Colonic mucosa (tissue), 4 donors: ENCODE results near the gene KLHDC10. TPM values are rescaled to one million over a fixed set of nuclear protein-coding genes. Genes with fewer than 3 reads are reported as not detected.
"Not testable (repeated sequence)": the region's sequence is repeated elsewhere in the genome, so short reads cannot be mapped to it uniquely, and the experiment has no call there.

Experiments
- DNase-seq: peaks from one replicate; pipeline ENCODE4 v3.0.0-alpha.2; 2020
- H3K27ac ChIP-seq: fragments of 200-600 bp; one replicate; pipeline ENCODE4 v1.8.0; 2021
- H3K27me3 ChIP-seq: fragments of 200-600 bp; one replicate; pipeline ENCODE4 v1.8.0; 2021
- H3K36me3 ChIP-seq: fragments of 200-600 bp; one replicate; pipeline ENCODE4 v1.8.0; 2021
- H3K4me1 ChIP-seq: fragments of 200-600 bp; one replicate; pipeline ENCODE4 v1.8.0; 2021; ENCODE audit warnings: mild to moderate bottlenecking
- H3K4me3 ChIP-seq: fragments of 200-600 bp; one replicate; pipeline ENCODE4 v1.8.0; 2021
- H3K9ac ChIP-seq, 2 donors: one replicate each; pipeline ENCODE4 v1.7.0; 2013; ENCODE audit warnings: control low read depth in 2 of 2, low read depth in 2 of 2, low read length in 2 of 2
- H3K9me3 ChIP-seq: fragments of 200-600 bp; one replicate; pipeline ENCODE4 v1.8.0; 2021
- CTCF ChIP-seq: fragments of 200-600 bp; IDR thresholded peaks from one replicate; pipeline ENCODE4 v1.8.0; 2022; ENCODE audit warnings: antibody characterized with exemption, mild to moderate bottlenecking
- intact Hi-C: fragments of 100-400 bp; cut with DNase I; formaldehyde crosslinking; loops from one replicate; pipeline ENCODE4 v1.14.1; 2022
- total RNA-seq, 2 donors: library from RNA; stranded (reverse); fragmentation: NEBNext Ultra II Directional in 1 of 2; extraction: Animal tissue kit (Norgen Biotek cat#: 25700) in 1 of 2; gene quantifications; one replicate each; pipeline ENCODE4 v1.2.1, GENCODE V29; 2021
- donor health status: healthy.
- donor health status: DM: no; HTN: no; CAD: no.
- donor health status: DM: no; HTN: no; CAD: no.

Gene KLHDC10
- total RNA-seq, 2 donors from 2014 or later: 29.1 to 36.3 TPM

GRCh38 chr7:130062246-130062645, 8.1 kb upstream of the KLHDC10 start:
- no peak for TF ChIP-seq CTCF
- Histone ChIP-seq H3K36me3 (no peaks in the 10 kb centered on the region), H3K4me3 (no peak overlapping the region), H3K27me3 (no peaks in the 10 kb centered on the region), H3K9ac (no peak overlapping the region), H3K27ac (no peak overlapping the region), H3K4me1 (no peaks in the 10 kb centered on the region), H3K9me3 (no peaks in the 10 kb centered on the region)
- intact Hi-C loops: loop anchor here (10.0 kb wide), 1 partner anchor 693 kb away; no protein-coding TSS in a partner anchor
- DNase-seq: no peak

- intact Hi-C loops: loop anchor here (10.0 kb wide), 1 partner anchor 692 kb away; no protein-coding TSS in a partner anchor
- no peak overlapping the region for H3K4me3 ChIP-seq
- DNase-seq: peak; percentile 56
Observed at GRCh38 chr7:130063036-130063435, 7.3 kb upstream of the KLHDC10 start.

GRCh38 chr7:130064580-130064926, 5.8 kb upstream of the KLHDC10 start:
- H3K27ac ChIP-seq, H3K4me3 ChIP-seq, H3K27me3 ChIP-seq, H3K9ac ChIP-seq, H3K4me1 ChIP-seq, H3K36me3 ChIP-seq, H3K9me3 ChIP-seq, DNase-seq: not testable (repeated sequence)
- intact Hi-C loops: loop anchor here (10.0 kb wide), 1 partner anchor 690 kb away; no protein-coding TSS in a partner anchor

More at GRCh38 chr7:130063036-130063435, 7.3 kb upstream of the KLHDC10 start:
- TF ChIP-seq CTCF: peak; percentile 73
- Histone ChIP-seq H3K27ac (no peak overlapping the region), H3K36me3 (no peaks in the 10 kb centered on the region), H3K4me1 (no peaks in the 10 kb centered on the region), H3K27me3 (no peaks in the 10 kb centered on the region), H3K9ac (no peak overlapping the region), H3K9me3 (no peaks in the 10 kb centered on the region)

GRCh38 chr7:130065500-130066152, 4.7 kb upstream of the KLHDC10 start:
- no peaks in the 10 kb centered on the region for H3K9me3 ChIP-seq
- TF ChIP-seq CTCF: no peak
- no peaks in the 10 kb centered on the region for H3K27me3 ChIP-seq
- no peak for DNase-seq
- intact Hi-C loops: loop anchor here (10.0 kb wide), 1 partner anchor 689 kb away; no protein-coding TSS in a partner anchor
- no peaks in the 10 kb centered on the region for H3K4me1 ChIP-seq
- no peak overlapping the region for H3K9ac ChIP-seq
- H3K27ac ChIP-seq: no peak overlapping the region
- H3K4me3 ChIP-seq: no peak overlapping the region
- H3K36me3 ChIP-seq: no peaks in the 10 kb centered on the region

GRCh38 chr7:130069179-130069977, 956 bp upstream of the KLHDC10 start:
- peak overlapping the region; percentile 88 to 98 for H3K9ac ChIP-seq
- TF ChIP-seq CTCF: no peak
- no peaks in the 10 kb centered on the region for H3K27me3 ChIP-seq
- H3K4me1 ChIP-seq: peaks cover 4% of the 10 kb centered on the region
- no peak for DNase-seq
- H3K4me3 ChIP-seq: peak overlapping the region; percentile 90
- H3K9me3 ChIP-seq: no peaks in the 10 kb centered on the region
- H3K36me3 ChIP-seq: no peaks in the 10 kb centered on the region
- intact Hi-C loops: loop anchor here (10.0 kb wide), 1 partner anchor 685 kb away; no protein-coding TSS in a partner anchor
- H3K27ac ChIP-seq: peak overlapping the region; percentile 71
